22Rv1 (cell line): ENCODE results near the gene NT5C.

Experiments
- ZFX ChIP-seq: fragments of 450-650 bp; IDR thresholded peaks from 2 replicates; pipeline ENCODE4 v1.6.1; 2017; ENCODE audit warnings: antibody characterized with exemption, borderline replicate concordance
- TF ChIP-seq, protein P1 (sequence below): fragments of 450-650 bp; IDR thresholded peaks from 2 replicates; pipeline ENCODE4 v1.5.1; 2017; ENCODE audit warnings: mild to moderate bottlenecking

DNA sequence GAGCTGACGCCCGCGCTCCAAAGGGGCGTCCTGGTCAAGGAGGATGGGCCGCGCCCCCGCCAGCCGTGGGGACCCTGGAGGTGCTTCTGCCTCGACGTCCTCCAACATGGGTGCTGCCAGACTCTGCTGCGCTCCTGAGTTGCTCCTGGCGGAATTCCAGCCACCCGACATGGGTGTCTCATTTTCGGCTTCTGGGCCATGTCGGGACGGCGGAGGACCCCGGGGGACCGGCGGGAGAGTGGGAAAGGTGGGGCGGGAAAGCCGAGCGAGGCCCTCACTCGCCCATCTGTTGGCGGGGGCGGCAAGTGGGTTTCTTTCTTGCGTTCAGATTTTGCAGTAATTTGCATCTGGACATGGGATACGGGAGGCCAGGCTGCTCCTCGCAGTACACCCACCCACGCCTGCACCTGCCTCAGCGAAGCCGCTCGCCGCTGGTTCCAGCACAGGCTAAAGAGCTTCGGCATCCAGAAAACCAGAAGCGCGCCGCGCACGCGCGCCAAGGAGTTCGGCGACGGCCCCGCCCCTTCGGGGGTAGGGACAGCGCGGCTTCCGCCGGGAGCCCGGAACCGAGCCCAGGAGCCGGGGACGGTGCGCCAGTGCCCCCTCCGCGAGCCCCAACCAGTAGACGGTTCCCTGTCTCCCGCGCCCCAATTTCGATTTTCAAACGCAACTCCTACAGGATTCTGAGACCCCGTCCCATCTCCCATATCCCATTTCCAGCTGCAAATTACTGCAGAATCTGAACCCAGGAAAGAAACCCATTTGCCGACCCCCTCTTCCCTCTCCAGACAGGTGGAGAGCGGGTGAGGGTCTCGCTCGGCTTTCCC lies 21.9 kb downstream of the NT5C start, which contains the start of gene ARMC7:
- TF ChIP-seq, protein P1, sequence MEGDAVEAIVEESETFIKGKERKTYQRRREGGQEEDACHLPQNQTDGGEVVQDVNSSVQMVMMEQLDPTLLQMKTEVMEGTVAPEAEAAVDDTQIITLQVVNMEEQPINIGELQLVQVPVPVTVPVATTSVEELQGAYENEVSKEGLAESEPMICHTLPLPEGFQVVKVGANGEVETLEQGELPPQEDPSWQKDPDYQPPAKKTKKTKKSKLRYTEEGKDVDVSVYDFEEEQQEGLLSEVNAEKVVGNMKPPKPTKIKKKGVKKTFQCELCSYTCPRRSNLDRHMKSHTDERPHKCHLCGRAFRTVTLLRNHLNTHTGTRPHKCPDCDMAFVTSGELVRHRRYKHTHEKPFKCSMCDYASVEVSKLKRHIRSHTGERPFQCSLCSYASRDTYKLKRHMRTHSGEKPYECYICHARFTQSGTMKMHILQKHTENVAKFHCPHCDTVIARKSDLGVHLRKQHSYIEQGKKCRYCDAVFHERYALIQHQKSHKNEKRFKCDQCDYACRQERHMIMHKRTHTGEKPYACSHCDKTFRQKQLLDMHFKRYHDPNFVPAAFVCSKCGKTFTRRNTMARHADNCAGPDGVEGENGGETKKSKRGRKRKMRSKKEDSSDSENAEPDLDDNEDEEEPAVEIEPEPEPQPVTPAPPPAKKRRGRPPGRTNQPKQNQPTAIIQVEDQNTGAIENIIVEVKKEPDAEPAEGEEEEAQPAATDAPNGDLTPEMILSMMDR = no peak
- TF ChIP-seq ZFX = no peak
